ENCODE results near the gene FXYD3. TPM values are rescaled to one million over a fixed set of nuclear protein-coding genes. Genes with fewer than 3 reads are reported as not detected.

The FXYD3 gene
- total and polyA plus RNA-seq, 7 experiments from 2014 or later, result not detected

DNA sequence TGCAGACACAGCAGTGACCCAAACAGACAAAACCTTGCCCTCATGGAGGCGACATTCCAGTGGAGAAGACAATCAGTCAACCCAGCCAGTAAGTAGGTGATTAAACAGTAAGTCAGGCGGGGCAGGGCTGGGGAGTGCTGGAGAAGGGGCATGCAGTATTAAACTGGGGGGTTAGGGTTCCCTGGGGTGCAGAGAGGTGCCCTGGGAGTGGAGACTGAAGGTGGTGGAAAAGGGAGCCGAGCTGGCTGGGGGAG is 31.2 kb upstream of the FXYD3 start:
- H3K36me3 ChIP-seq (ENCODE audit: control insufficient read depth in 2 of 3, insufficient read depth in 3 of 3, low read length in 3 of 3), result no peaks in the 10 kb centered on the region
- DNase-seq (no peak), ATAC-seq (no peak)
- peaks cover 0 to 6% (median 3%) of the 10 kb centered on the region in 5 donors for H3K27me3 Mint-ChIP-seq
- H3K4me1 ChIP-seq (ENCODE audit: control insufficient read depth in 2 of 2, insufficient read depth in 2 of 2, low read length in 2 of 2), result peaks cover 0 to 15% of the 10 kb centered on the region in 2 donors
- H3K9me3 Mint-ChIP-seq, result peaks cover 0 to 3% (median 0%) of the 10 kb centered on the region in 11 donors
- peaks cover 0 to 8% (median 0%) of the 10 kb centered on the region in 7 donors for H3K4me1 Mint-ChIP-seq
- ChIA-PET CTCF (no interaction called here), POLR2A (no interaction called here)
- H3K27ac Mint-ChIP-seq, result no peak overlapping the region
- H3K27me3 ChIP-seq (ENCODE audit: control insufficient read depth in 2 of 2, insufficient read depth in 2 of 2, low read length in 2 of 2), result no peaks in the 10 kb centered on the region
- no peak overlapping the region for H3K4me3 Mint-ChIP-seq
- no peak overlapping the region for H3K27ac ChIP-seq (ENCODE audit: low read depth, low read length)
- H3K4me3 ChIP-seq (ENCODE audit: low read length), result no peak overlapping the region
- peaks cover 0 to 4% (median 0%) of the 10 kb centered on the region in 5 donors for H3K36me3 Mint-ChIP-seq
- no peaks in the 10 kb centered on the region for H3K9me3 ChIP-seq (ENCODE audit: control insufficient read depth in 2 of 3, low read length in 3 of 3)
- intact Hi-C loops (cut with micrococcal nuclease), result no loop called here

- H3K4me3 Mint-ChIP-seq, result no peak overlapping the region
- H3K4me1 Mint-ChIP-seq, result peaks cover 0 to 13% (median 5%) of the 10 kb centered on the region in 7 donors
- Histone ChIP-seq H3K27ac (ENCODE audit: low read depth, low read length) (no peak overlapping the region), H3K4me1 (ENCODE audit: control insufficient read depth in 2 of 2, insufficient read depth in 2 of 2, low read length in 2 of 2) (peaks cover 7 to 19% of the 10 kb centered on the region in 2 donors), H3K36me3 (ENCODE audit: control insufficient read depth in 2 of 3, insufficient read depth in 3 of 3, low read length in 3 of 3) (no peaks in the 10 kb centered on the region), H3K27me3 (ENCODE audit: control insufficient read depth in 2 of 2, insufficient read depth in 2 of 2, low read length in 2 of 2) (no peaks in the 10 kb centered on the region), H3K4me3 (ENCODE audit: low read length) (no peak overlapping the region), H3K9me3 (ENCODE audit: control insufficient read depth in 2 of 3, low read length in 3 of 3) (no peaks in the 10 kb centered on the region)
- ChIA-PET CTCF (interaction anchor here (1.1 to 2.0 kb wide), 3 partner anchors 19 to 110 kb away, joined by 3 to 4 read pairs (median 3); no protein-coding TSS in a partner anchor), POLR2A (interaction anchor here (0.6 kb wide), 1 partner anchor 727 kb away, joined by 4 read pairs; no protein-coding TSS in a partner anchor)
- intact Hi-C loops (cut with micrococcal nuclease), result no loop called here
- no peak for DNase-seq
- H3K27ac Mint-ChIP-seq, result no peak overlapping the region
- H3K9me3 Mint-ChIP-seq, result peaks cover 0 to 3% (median 0%) of the 10 kb centered on the region in 11 donors
- peak; percentile 12 for ATAC-seq
- H3K36me3 Mint-ChIP-seq, result peaks cover 0 to 4% (median 0%) of the 10 kb centered on the region in 5 donors
- peaks cover 0 to 10% (median 4%) of the 10 kb centered on the region in 5 donors for H3K27me3 Mint-ChIP-seq
Observed at GRCh38 chr19:35085947-35086346, 29.7 kb upstream of the FXYD3 start.

DNA sequence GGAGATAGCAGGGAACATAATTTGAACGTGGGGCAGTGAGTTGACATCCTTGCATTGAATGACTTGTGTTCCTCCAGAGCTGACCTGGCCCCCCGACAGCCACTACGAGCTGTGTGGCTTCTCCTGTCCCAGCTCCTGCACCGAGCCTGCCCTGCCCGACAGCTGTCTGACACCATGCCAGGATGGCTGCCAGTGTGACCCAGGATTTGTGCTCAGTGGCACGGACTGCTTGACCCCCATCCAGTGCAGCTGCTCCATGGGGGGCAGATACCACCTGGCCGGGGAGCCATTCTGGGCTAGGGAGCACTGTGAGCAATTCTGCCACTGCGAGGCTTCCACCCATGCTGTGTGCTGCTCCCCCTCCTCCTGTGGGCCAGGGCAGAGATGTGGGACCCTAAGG is 29.2 kb upstream of the FXYD3 start:
- CTCF ChIA-PET, result interaction anchor here (0.6 to 2.0 kb wide), 6 partner anchors 17 to 408 kb away, joined by 3 to 4 read pairs (median 4); no protein-coding TSS in a partner anchor

GRCh38 chr19:35087393-35087792 is 28.2 kb upstream of the FXYD3 start:
- DNase-seq, result no peak
- no peak for ATAC-seq
- peaks cover 0 to 3% (median 0%) of the 10 kb centered on the region in 5 donors for H3K36me3 Mint-ChIP-seq
- peaks cover 0 to 3% (median 0%) of the 10 kb centered on the region in 11 donors for H3K9me3 Mint-ChIP-seq
- H3K4me1 Mint-ChIP-seq, result peaks cover 0 to 13% (median 5%) of the 10 kb centered on the region in 7 donors
- no peak overlapping the region for H3K27ac ChIP-seq (ENCODE audit: low read depth, low read length)
- H3K27me3 Mint-ChIP-seq, result peaks cover 0 to 10% (median 4%) of the 10 kb centered on the region in 5 donors
- intact Hi-C loops (cut with micrococcal nuclease), result no loop called here
- no peak overlapping the region for H3K4me3 ChIP-seq (ENCODE audit: low read length)
- CTCF ChIA-PET, result interaction anchor here (0.6 to 2.0 kb wide), 4 partner anchors 18 to 449 kb away, joined by 3 to 4 read pairs (median 4); no protein-coding TSS in a partner anchor
- H3K9me3 ChIP-seq (ENCODE audit: control insufficient read depth in 2 of 3, low read length in 3 of 3), result no peaks in the 10 kb centered on the region
- H3K27me3 ChIP-seq (ENCODE audit: control insufficient read depth in 2 of 2, insufficient read depth in 2 of 2, low read length in 2 of 2), result no peaks in the 10 kb centered on the region
- peaks cover 7 to 19% of the 10 kb centered on the region in 2 donors for H3K4me1 ChIP-seq (ENCODE audit: control insufficient read depth in 2 of 2, insufficient read depth in 2 of 2, low read length in 2 of 2)
- POLR2A ChIA-PET, result no interaction called here
- H3K36me3 ChIP-seq (ENCODE audit: control insufficient read depth in 2 of 3, insufficient read depth in 3 of 3, low read length in 3 of 3), result no peaks in the 10 kb centered on the region
- H3K4me3 Mint-ChIP-seq, result no peak overlapping the region
- H3K27ac Mint-ChIP-seq, result peak overlapping the region in 1 of 9 donors; percentile 52

More for the DNA sequence above, 29.2 kb upstream of the FXYD3 start:
- no peaks in the 10 kb centered on the region for H3K36me3 ChIP-seq (ENCODE audit: control insufficient read depth in 2 of 3, insufficient read depth in 3 of 3, low read length in 3 of 3)
- DNase-seq, result no peak
- no peak for ATAC-seq
- H3K4me3 Mint-ChIP-seq, result no peak overlapping the region
- H3K36me3 Mint-ChIP-seq, result peaks cover 0 to 4% (median 0%) of the 10 kb centered on the region in 5 donors
- peaks cover 7 to 19% of the 10 kb centered on the region in 2 donors for H3K4me1 ChIP-seq (ENCODE audit: control insufficient read depth in 2 of 2, insufficient read depth in 2 of 2, low read length in 2 of 2)
- no peak overlapping the region for H3K4me3 ChIP-seq (ENCODE audit: low read length)
- peaks cover 0 to 10% (median 4%) of the 10 kb centered on the region in 5 donors for H3K27me3 Mint-ChIP-seq
- intact Hi-C loops (cut with micrococcal nuclease), result no loop called here
- H3K27me3 ChIP-seq (ENCODE audit: control insufficient read depth in 2 of 2, insufficient read depth in 2 of 2, low read length in 2 of 2), result no peaks in the 10 kb centered on the region
- POLR2A ChIA-PET, result no interaction called here
- H3K27ac Mint-ChIP-seq, result no peak overlapping the region
- no peak overlapping the region for H3K27ac ChIP-seq (ENCODE audit: low read depth, low read length)
- peaks cover 0 to 13% (median 5%) of the 10 kb centered on the region in 7 donors for H3K4me1 Mint-ChIP-seq
- peaks cover 0 to 3% (median 0%) of the 10 kb centered on the region in 11 donors for H3K9me3 Mint-ChIP-seq
- H3K9me3 ChIP-seq (ENCODE audit: control insufficient read depth in 2 of 3, low read length in 3 of 3), result no peaks in the 10 kb centered on the region

DNA sequence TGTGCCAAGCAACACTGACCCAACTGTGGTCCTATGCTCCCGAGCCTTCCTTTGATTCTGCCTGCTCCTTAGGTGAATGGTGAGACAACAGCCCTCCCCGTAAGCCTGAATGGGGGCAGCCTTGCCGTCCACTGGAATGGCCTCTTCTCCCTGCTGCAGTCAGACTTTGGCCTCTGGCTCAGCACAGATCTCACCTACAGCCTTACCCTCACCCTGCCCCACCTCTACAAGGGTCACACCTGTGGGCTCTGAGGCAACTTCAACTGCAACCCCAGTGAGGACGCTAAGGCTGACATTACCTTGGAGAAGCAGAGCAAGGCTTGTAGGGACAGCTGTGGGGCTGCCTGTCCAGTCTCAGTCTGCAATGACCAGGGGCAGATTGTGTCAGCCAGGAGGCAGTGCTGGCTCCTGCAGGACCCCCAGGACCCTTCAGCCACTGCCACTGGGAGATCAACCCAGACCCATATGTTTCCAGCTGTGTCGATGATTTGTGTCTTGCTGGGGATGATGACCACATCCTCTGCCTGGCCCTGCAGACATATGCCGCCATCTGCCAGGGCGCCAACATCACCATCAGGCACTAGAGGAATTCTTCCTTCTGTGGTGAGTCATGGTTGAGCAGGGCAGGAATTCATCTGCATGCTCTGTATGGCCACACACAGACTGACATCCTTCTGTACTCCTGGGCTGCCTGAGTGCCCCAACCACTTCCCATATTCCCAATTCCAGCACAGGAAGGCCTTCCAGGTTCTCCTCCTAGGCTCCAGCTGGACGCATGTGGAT is 27.3 kb upstream of the FXYD3 start:
- no peaks in the 10 kb centered on the region for H3K36me3 Mint-ChIP-seq
- no peak overlapping the region for H3K4me3 Mint-ChIP-seq
- H3K27me3 ChIP-seq (ENCODE audit: control insufficient read depth in 2 of 2, insufficient read depth in 2 of 2, low read length in 2 of 2), result no peaks in the 10 kb centered on the region
- H3K4me1 Mint-ChIP-seq, result peaks cover 0 to 13% (median 5%) of the 10 kb centered on the region in 7 donors
- H3K9me3 Mint-ChIP-seq, result no peaks in the 10 kb centered on the region
- no peak overlapping the region for H3K27ac ChIP-seq (ENCODE audit: low read depth, low read length)
- POLR2A ChIA-PET, result no interaction called here
- H3K4me1 ChIP-seq (ENCODE audit: control insufficient read depth in 2 of 2, insufficient read depth in 2 of 2, low read length in 2 of 2), result peaks cover 7 to 19% of the 10 kb centered on the region in 2 donors
- ATAC-seq (no peak), DNase-seq (no peak)
- no peak overlapping the region for H3K27ac Mint-ChIP-seq
- H3K9me3 ChIP-seq (ENCODE audit: control insufficient read depth in 2 of 3, low read length in 3 of 3), result no peaks in the 10 kb centered on the region
- intact Hi-C loops (cut with micrococcal nuclease), result no loop called here
- no peak overlapping the region for H3K4me3 ChIP-seq (ENCODE audit: low read length)
- H3K36me3 ChIP-seq (ENCODE audit: control insufficient read depth in 2 of 3, insufficient read depth in 3 of 3, low read length in 3 of 3), result no peaks in the 10 kb centered on the region
- CTCF ChIA-PET, result no interaction called here
- H3K27me3 Mint-ChIP-seq, result peaks cover 0 to 10% (median 3%) of the 10 kb centered on the region in 5 donors

- no peak overlapping the region for H3K4me3 Mint-ChIP-seq
- H3K4me1 Mint-ChIP-seq, result peaks cover 0 to 13% (median 5%) of the 10 kb centered on the region in 7 donors
- no peaks in the 10 kb centered on the region for H3K27me3 ChIP-seq (ENCODE audit: control insufficient read depth in 2 of 2, insufficient read depth in 2 of 2, low read length in 2 of 2)
- no peak overlapping the region for H3K27ac ChIP-seq (ENCODE audit: low read depth, low read length)
- H3K9me3 Mint-ChIP-seq, result no peaks in the 10 kb centered on the region
- ATAC-seq (no peak), DNase-seq (no peak)
- peaks cover 0 to 10% (median 3%) of the 10 kb centered on the region in 5 donors for H3K27me3 Mint-ChIP-seq
- POLR2A ChIA-PET, result no interaction called here
- no peak overlapping the region for H3K4me3 ChIP-seq (ENCODE audit: low read length)
- no peaks in the 10 kb centered on the region for H3K36me3 Mint-ChIP-seq
- H3K27ac Mint-ChIP-seq, result no peak overlapping the region
- CTCF ChIA-PET, result interaction anchor here (1.3 kb wide), 1 partner anchor 77 kb away, joined by 3 read pairs; no protein-coding TSS in a partner anchor
- H3K36me3 ChIP-seq (ENCODE audit: control insufficient read depth in 2 of 3, insufficient read depth in 3 of 3, low read length in 3 of 3), result no peaks in the 10 kb centered on the region
- intact Hi-C loops (cut with micrococcal nuclease), result no loop called here
- H3K4me1 ChIP-seq (ENCODE audit: control insufficient read depth in 2 of 2, insufficient read depth in 2 of 2, low read length in 2 of 2), result peaks cover 7 to 19% of the 10 kb centered on the region in 2 donors
- no peaks in the 10 kb centered on the region for H3K9me3 ChIP-seq (ENCODE audit: control insufficient read depth in 2 of 3, low read length in 3 of 3)
Observed at GRCh38 chr19:35089554-35089953, 26.1 kb upstream of the FXYD3 start.
